OCI-LY1 (cell line): Measurements from ENCODE around the gene PARD3B.

ENCODE experiments used
- EZH2 ChIP-seq: fragments of 200-600 bp; sonication (generic), shearing (Covaris generic); IDR thresholded peaks from 2 replicates; pipeline ENCODE4 v1.8.0; 2017; ENCODE audit warnings: borderline replicate concordance, mixed run types, mild to moderate bottlenecking, antibody characterized with exemption, low read length, moderate library complexity, mixed read lengths
- TF ChIP-seq, protein P1 (sequence below): fragments of 200-600 bp; sonication (generic), shearing (Covaris generic); IDR thresholded peaks from 2 replicates; pipeline ENCODE4 v1.5.1; 2017; ENCODE audit warnings: mild to moderate bottlenecking, antibody characterized with exemption, low read length, moderate library complexity, mixed read lengths

DNA sequence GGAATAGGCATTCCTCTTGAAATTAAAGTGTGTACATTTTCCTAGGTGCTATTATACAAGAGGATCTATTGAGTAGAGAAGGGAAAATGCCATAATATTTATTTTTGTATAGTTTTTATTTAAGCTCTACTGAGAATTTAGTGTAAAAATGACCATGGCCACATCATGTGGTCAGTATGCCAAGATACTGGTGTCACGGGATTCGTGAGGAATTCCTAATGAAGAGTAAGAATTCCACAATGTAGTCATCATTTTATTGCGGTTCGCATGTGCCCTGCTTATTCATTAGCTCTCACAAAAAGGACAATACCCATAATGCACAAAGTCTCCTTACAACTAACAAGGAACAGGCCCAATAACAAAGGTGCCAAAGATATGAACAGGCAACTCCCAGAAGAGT is 39.3 kb upstream of the PARD3B start:
- TF ChIP-seq, protein P1, sequence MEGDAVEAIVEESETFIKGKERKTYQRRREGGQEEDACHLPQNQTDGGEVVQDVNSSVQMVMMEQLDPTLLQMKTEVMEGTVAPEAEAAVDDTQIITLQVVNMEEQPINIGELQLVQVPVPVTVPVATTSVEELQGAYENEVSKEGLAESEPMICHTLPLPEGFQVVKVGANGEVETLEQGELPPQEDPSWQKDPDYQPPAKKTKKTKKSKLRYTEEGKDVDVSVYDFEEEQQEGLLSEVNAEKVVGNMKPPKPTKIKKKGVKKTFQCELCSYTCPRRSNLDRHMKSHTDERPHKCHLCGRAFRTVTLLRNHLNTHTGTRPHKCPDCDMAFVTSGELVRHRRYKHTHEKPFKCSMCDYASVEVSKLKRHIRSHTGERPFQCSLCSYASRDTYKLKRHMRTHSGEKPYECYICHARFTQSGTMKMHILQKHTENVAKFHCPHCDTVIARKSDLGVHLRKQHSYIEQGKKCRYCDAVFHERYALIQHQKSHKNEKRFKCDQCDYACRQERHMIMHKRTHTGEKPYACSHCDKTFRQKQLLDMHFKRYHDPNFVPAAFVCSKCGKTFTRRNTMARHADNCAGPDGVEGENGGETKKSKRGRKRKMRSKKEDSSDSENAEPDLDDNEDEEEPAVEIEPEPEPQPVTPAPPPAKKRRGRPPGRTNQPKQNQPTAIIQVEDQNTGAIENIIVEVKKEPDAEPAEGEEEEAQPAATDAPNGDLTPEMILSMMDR, result no peak
- TF ChIP-seq EZH2, result no peak
